Measurements from ENCODE around the gene PSAPL1.

DNA sequence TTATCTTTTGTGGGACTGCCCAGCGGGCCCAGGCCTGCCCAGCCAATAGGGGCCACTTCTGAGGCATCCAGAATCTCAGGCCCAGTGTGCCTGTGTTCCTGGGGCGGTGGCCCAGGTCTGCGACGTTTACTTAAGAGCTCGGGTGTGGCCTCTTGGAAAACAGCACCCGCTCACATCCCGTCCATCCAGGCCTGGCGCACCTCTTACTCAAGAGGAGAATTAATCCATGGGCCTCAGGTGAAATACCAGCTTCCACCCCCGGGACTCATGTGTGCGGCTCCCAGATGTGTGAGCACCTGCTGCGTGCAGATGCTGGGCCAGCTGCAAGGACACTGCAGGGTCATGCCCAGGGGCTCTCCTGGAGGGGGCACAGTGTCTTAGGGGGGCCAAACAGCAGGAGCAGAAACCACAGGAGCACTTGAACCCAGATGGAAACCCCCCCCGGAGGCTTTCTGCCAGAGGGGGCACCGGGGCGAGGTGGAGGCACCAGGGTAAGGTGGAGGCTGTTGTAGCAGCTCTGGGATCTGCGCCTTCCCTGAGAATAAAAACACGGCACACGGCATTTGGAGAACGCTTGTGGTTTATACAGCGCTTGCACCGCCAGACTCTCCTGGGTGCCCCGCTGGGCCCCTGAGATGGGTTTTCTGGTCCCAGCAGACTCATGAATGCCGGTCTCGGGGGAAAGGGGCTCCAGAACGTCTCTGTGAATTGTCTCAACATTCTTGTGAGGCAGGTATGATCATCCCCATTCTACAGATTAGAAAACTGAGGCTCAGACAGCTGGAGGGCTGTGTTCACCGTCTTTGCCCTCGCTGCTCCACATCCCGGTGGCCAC lies 2.8 kb downstream of the PSAPL1 start:
- TF ChIP-seq, protein P1, sequence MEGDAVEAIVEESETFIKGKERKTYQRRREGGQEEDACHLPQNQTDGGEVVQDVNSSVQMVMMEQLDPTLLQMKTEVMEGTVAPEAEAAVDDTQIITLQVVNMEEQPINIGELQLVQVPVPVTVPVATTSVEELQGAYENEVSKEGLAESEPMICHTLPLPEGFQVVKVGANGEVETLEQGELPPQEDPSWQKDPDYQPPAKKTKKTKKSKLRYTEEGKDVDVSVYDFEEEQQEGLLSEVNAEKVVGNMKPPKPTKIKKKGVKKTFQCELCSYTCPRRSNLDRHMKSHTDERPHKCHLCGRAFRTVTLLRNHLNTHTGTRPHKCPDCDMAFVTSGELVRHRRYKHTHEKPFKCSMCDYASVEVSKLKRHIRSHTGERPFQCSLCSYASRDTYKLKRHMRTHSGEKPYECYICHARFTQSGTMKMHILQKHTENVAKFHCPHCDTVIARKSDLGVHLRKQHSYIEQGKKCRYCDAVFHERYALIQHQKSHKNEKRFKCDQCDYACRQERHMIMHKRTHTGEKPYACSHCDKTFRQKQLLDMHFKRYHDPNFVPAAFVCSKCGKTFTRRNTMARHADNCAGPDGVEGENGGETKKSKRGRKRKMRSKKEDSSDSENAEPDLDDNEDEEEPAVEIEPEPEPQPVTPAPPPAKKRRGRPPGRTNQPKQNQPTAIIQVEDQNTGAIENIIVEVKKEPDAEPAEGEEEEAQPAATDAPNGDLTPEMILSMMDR (IDR thresholded peaks at IDR 0.05; ENCODE audit: borderline replicate concordance, extremely low read depth, low read length, poor library complexity, severe bottlenecking): no peak
- no peak for TF ChIP-seq EZH2 (IDR thresholded peaks at IDR 0.05; ENCODE audit: borderline replicate concordance, low read depth, low read length, severe bottlenecking)
